GM18511 (cell line): ENCODE data around the gene ATP10A.

ENCODE experiments used
- ATAC-seq: cut with Tn5 transposase; IDR thresholded peaks from one replicate; pipeline ENCODE4 v1.9.1; 2021; ENCODE audit warnings: mild to moderate bottlenecking, moderate library complexity; ENCODE audit not compliant: unreplicated experiment

Gene ATP10A

GRCh38 chr15:25727116-25727515, 136.0 kb downstream of the ATP10A start:
- ATAC-seq, result no peak

- no peak for ATAC-seq
Observed at GRCh38 chr15:25725758-25726157, 137.4 kb downstream of the ATP10A start.

GRCh38 chr15:25724899-25725298, 138.2 kb downstream of the ATP10A start:
- no peak for ATAC-seq

GRCh38 chr15:25721605-25721955, 141.5 kb downstream of the ATP10A start:
- no peak for ATAC-seq

GRCh38 chr15:25719101-25719985, 143.8 kb downstream of the ATP10A start:
- no peak for ATAC-seq

- no peak for ATAC-seq
Observed at GRCh38 chr15:25718597-25718996, 144.5 kb downstream of the ATP10A start.

- ATAC-seq, result no peak
Observed at GRCh38 chr15:25718169-25718536, 145.0 kb downstream of the ATP10A start.

- no peak for ATAC-seq
Observed at GRCh38 chr15:25717457-25718168, 145.5 kb downstream of the ATP10A start.

- ATAC-seq, result no peak
Observed at GRCh38 chr15:25717127-25717456, 146.0 kb downstream of the ATP10A start.

- ATAC-seq, result no peak
Observed at GRCh38 chr15:25716414-25717126, 146.6 kb downstream of the ATP10A start.

GRCh38 chr15:25715536-25716413, 147.4 kb downstream of the ATP10A start:
- no peak for ATAC-seq

GRCh38 chr15:25714538-25714840, 148.6 kb downstream of the ATP10A start:
- ATAC-seq, result no peak

- ATAC-seq, result no peak
Observed at GRCh38 chr15:25713736-25714537, 149.2 kb downstream of the ATP10A start.

- no peak for ATAC-seq
Observed at GRCh38 chr15:25712961-25713355, 150.2 kb downstream of the ATP10A start.

- ATAC-seq, result no peak
Observed at GRCh38 chr15:25712192-25712960, 150.8 kb downstream of the ATP10A start.

- no peak for ATAC-seq
Observed at GRCh38 chr15:25711691-25712090, 151.4 kb downstream of the ATP10A start.

GRCh38 chr15:25711164-25711563, 152.0 kb downstream of the ATP10A start:
- no peak for ATAC-seq

- ATAC-seq, result no peak
Observed at GRCh38 chr15:25710184-25710583, 152.9 kb downstream of the ATP10A start.

GRCh38 chr15:25709437-25710159, 153.5 kb downstream of the ATP10A start:
- no peak for ATAC-seq
